Fibroblast of pulmonary artery (primary cell): Measurements from ENCODE around the gene PRLHR.

ENCODE experiments used
- DNase-seq: peaks from one replicate; pipeline ENCODE4 v3.0.0-alpha.2; 2010; ENCODE audit warnings: low read depth
- H3K4me3 ChIP-seq: replicated peaks from 2 replicates; pipeline ENCODE4 v1.5.1; 2011; ENCODE audit warnings: low read depth, mild to moderate bottlenecking, control low read depth, low read length, moderate library complexity
- CTCF ChIP-seq: IDR thresholded peaks from 2 replicates; pipeline ENCODE4 v1.5.1; 2011; ENCODE audit warnings: mild to moderate bottlenecking, control low read depth, low read length, inconsistent platforms; ENCODE audit errors: missing control alignments

The PRLHR gene

GRCh38 chr10:118607768-118608354 lies 12.4 kb upstream of the PRLHR start:
- no peak overlapping the region for H3K4me3 ChIP-seq
- no peak for TF ChIP-seq CTCF
- DNase-seq: no peak

DNA sequence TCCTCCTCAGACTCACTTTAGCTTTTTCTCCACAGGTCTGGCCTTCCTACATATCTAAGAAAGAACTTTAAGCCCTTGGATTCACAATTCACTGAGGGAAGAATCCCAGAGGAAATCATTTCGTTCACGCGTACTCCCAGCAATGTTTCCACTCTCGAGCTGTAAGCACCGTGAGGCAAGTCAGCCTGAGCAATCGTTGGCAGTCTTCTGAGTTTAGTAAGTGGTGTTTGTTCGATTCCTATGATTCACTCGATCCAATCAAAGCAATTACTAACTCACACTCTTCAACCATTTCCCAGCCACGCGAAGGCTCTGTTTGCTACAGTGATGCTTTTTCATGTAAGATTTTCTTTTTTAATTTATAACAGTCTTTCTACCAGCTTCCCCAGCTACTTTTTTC lies 10.2 kb upstream of the PRLHR start:
- no peak overlapping the region for H3K4me3 ChIP-seq
- TF ChIP-seq CTCF: no peak
- DNase-seq: no peak

DNA sequence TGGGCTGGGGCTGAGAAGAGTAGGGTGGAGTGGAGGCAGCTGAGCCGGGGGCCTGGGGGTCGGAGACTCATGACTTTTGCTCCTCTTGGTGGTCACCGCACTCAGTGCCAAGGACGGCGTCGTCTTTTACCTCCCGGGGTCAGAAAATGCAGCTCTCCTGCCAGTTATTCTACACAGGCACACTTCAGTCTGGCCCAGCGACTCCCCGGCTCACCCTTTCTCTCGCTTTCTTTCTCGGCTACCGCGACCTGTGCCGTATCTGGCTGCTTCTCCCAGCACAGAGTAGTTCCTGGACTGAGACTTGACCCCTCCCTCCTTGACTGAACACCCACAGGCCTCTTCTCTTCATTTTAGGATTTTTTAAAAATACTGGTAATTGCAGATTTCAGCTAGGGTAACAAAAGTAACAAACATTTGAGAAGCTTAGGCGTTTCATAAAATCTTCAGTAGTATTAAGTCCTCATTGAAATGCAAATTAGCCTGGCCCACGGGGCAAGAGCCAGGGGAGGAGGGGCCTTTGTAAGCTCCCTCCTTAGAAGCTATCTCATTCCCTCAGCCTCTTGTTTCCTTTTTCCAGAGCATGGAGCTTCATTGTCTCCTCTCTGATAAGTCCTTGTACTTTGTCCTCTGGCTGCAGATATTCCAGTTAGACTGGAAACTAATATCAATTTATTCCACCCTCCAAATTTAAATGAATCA lies 1.1 kb upstream of the PRLHR start:
- TF ChIP-seq CTCF: no peak
- no peak overlapping the region for H3K4me3 ChIP-seq
- DNase-seq: no peak

DNA sequence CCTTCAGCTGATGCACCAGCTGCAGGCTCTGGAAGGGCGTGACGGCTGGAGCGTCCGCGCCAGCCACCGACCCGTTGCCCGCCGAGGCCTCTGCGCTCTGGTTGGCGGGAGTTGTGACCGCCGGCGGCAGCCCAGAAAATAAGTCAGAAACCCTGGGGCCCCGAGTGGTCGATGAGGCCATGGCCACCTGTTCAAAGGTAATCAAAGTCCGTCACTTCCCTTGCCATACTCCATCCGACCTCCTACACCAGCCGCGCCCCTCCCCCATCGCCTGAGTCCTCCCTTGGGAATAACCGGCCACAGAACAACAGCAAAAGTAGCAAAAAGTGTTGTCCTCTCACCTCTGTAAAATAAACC lies 406 bp downstream of the PRLHR start:
- DNase-seq: no peak
- no peak for TF ChIP-seq CTCF
- no peak overlapping the region for H3K4me3 ChIP-seq

- peak; percentile 21 for TF ChIP-seq CTCF
- no peak overlapping the region for H3K4me3 ChIP-seq
- DNase-seq: peak; percentile 57
These were observed 920 bp downstream of the PRLHR start for GRCh38 chr10:118594392-118595063.

DNA sequence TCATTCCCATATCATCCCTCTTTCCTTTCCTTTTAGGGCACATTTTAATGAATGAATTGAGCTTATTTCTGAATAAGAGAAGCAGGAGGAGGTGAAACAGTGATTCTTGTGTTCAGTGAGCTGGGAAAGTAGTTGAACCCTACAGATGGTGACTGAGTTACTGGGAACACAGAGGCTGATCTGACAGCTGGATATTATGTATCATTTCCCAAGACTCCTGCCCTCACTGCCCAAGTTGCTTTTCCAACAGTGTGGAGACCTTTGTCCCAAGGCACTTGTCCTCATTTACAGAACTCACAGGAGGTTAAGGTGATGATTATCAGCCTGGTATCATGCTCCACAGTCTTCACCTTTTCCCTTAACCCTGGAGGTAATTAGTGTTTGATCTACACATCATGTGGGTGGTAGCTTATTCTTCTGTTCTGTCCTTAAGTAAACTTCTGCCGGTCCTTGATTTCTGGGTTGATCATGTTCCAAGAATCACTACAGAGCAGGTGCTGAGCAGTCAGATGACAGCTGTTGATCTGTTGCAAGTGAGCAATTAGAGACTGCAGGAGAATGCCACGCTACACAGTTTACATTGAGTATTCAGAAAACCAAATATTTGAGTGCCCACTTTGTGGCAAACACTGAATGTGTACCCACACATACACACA lies 2.6 kb downstream of the PRLHR start:
- no peak for DNase-seq
- H3K4me3 ChIP-seq: no peak overlapping the region
- no peak for TF ChIP-seq CTCF
